Activated naive CD4-positive, alpha-beta T cell treated with anti-CD3 and anti-CD28 coated beads, Interleukin-2, amount 10 ng/mL, durations not matched to agents 7 days and 5 days (primary cell): Measurements from ENCODE around the gene SRPK2.
"Not testable (repeated sequence)": the region's sequence is repeated elsewhere in the genome, so short reads cannot be mapped to it uniquely, and the experiment has no call there.

Source experiments
- CTCF ChIA-PET: fragments of 350-600 bp; sonication (Branson Sonifier 250); formaldehyde crosslinking; loops from one replicate; lab custom pipeline; 2021; ENCODE audit warnings: antibody characterized with exemption; lab: Charles Lee
- DNase-seq: peaks from one replicate; pipeline ENCODE4 v3.0.0-alpha.2; 2020
- H3K27ac Mint-ChIP-seq: one replicate; pipeline ENCODE4 v1.8.0; 2021; ENCODE audit warnings: mild to moderate bottlenecking, moderate library complexity, mixed read lengths
- H3K27me3 Mint-ChIP-seq: one replicate; pipeline ENCODE4 v1.8.0; 2021; ENCODE audit warnings: mild to moderate bottlenecking, mixed read lengths
- H3K36me3 Mint-ChIP-seq: one replicate; pipeline ENCODE4 v1.8.0; 2021; ENCODE audit warnings: mixed read lengths
- H3K4me1 Mint-ChIP-seq: one replicate; pipeline ENCODE4 v1.8.0; 2021; ENCODE audit warnings: mixed read lengths
- H3K4me3 Mint-ChIP-seq: one replicate; pipeline ENCODE4 v1.8.0; 2021; ENCODE audit warnings: mild to moderate bottlenecking, moderate library complexity, mixed read lengths
- H3K9me3 Mint-ChIP-seq: one replicate; pipeline ENCODE4 v1.8.0; 2021; ENCODE audit warnings: mixed read lengths

SRPK2 gene

DNA sequence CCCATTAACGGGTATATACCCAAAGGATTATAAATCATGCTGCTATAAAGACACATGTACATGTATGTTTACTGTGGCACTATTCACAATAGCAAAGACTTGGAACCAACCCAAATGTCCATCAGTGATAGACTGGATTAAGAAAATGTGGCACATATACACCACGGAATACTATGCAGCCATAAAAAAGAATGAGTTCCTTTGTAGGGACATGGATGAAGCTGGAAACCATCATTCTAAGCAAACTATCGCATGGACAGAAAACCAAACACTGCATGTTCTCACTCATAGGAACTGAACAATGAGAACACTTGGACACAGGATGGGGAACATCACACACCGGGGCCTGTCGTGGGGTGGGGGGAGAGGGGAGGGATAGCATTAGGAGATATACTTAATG is 26.0 kb downstream of the SRPK2 start:
- H3K27me3 Mint-ChIP-seq, H3K4me1 Mint-ChIP-seq, CTCF ChIA-PET, H3K4me3 Mint-ChIP-seq, DNase-seq, H3K27ac Mint-ChIP-seq: not testable (repeated sequence)
- Mint-ChIP-seq H3K9me3 (peaks cover 21% of the 10 kb centered on the region), H3K36me3 (peaks cover 31% of the 10 kb centered on the region)

- Mint-ChIP-seq H3K36me3 (peaks cover 31% of the 10 kb centered on the region), H3K9me3 (peaks cover 21% of the 10 kb centered on the region)
- CTCF ChIA-PET, result interaction anchor here (0.7 kb wide), 1 partner anchor 47 kb away, joined by 3 read pairs; no protein-coding TSS in a partner anchor
- H3K4me1 Mint-ChIP-seq, DNase-seq, H3K27ac Mint-ChIP-seq, H3K27me3 Mint-ChIP-seq, H3K4me3 Mint-ChIP-seq: not testable (repeated sequence)
These were observed 26.7 kb downstream of the SRPK2 start for GRCh38 chr7:105361995-105362394.

- H3K4me3 Mint-ChIP-seq, DNase-seq, H3K27ac Mint-ChIP-seq, H3K27me3 Mint-ChIP-seq, CTCF ChIA-PET: not testable (repeated sequence)
- Mint-ChIP-seq H3K9me3 (peaks cover 21% of the 10 kb centered on the region), H3K36me3 (peaks cover 27% of the 10 kb centered on the region), H3K4me1 (peaks cover 13% of the 10 kb centered on the region)
These were observed 28.6 kb downstream of the SRPK2 start for GRCh38 chr7:105360149-105360548.

DNA sequence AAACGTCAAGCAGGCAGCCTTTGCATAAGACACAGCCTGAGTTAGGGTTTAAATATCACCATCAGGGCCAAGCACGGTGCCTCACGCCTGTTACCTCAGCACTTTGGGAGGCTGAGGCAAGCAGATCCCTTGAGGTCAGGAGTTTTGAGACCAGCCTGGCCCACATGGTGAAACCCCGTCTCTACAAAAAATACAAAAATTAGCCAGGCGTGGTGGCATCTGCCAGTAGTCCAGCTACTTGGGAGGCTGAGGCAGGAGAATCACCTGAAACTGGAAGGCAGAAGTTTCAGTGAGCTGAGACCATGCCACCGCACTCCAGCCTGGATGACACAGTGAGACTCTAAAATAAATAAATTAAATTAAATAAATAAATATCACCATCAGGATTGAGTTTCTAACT is 33.0 kb downstream of the SRPK2 start:
- Mint-ChIP-seq H3K9me3 (peaks cover 5% of the 10 kb centered on the region), H3K4me3 (no peak overlapping the region), H3K36me3 (peaks cover 12% of the 10 kb centered on the region), H3K27me3 (no peaks in the 10 kb centered on the region), H3K27ac (no peak overlapping the region), H3K4me1 (peaks cover 43% of the 10 kb centered on the region)
- CTCF ChIA-PET, result no interaction called here
- DNase-seq, result no peak

- peaks cover 12% of the 10 kb centered on the region for H3K36me3 Mint-ChIP-seq
- H3K27me3 Mint-ChIP-seq, result no peaks in the 10 kb centered on the region
- H3K4me1 Mint-ChIP-seq, result peaks cover 48% of the 10 kb centered on the region
- H3K27ac Mint-ChIP-seq, result peak overlapping the region; percentile 24
- CTCF ChIA-PET, result no interaction called here
- no peak for DNase-seq
- no peak overlapping the region for H3K4me3 Mint-ChIP-seq
- peaks cover 1% of the 10 kb centered on the region for H3K9me3 Mint-ChIP-seq
These were observed 34.3 kb downstream of the SRPK2 start for GRCh38 chr7:105354383-105354782.

DNA sequence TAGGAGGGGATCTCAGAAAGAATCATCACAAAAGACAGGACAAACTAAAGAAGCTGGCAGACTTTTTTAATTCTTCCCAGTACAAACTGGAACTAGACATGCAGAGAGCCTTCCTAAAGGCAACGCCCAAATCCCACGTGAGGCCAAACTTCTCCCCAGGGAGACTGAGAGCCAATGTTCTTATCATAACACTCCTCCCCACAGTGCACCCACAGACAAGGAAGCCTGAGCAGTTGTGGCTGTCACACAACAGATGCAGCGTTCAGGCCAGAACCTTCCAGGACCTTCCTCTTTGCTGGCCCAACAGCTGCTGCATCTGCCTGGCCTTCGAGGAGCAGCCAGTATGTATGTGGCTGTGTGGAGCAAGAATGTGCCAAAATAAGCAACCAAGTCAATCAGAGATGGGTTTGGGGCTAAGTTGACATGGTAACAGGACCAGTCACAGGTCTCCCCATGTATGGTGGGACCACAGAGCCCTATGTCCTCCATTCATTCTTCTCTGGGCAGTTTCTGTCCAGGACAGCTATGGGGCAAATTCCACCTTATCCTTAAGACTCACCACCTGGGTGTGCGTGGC is 34.9 kb downstream of the SRPK2 start:
- Mint-ChIP-seq H3K4me3 (no peak overlapping the region), H3K27ac (peak overlapping the region; percentile 97)
- CTCF ChIA-PET, result no interaction called here

GRCh38 chr7:105352901-105353668 is 35.6 kb downstream of the SRPK2 start:
- Mint-ChIP-seq H3K27ac (peak overlapping the region; percentile 97), H3K4me1 (peaks cover 50% of the 10 kb centered on the region), H3K4me3 (no peak overlapping the region), H3K36me3 (peaks cover 11% of the 10 kb centered on the region), H3K9me3 (no peaks in the 10 kb centered on the region), H3K27me3 (no peaks in the 10 kb centered on the region)
- no peak for DNase-seq
- CTCF ChIA-PET, result interaction anchor here (0.9 to 1.8 kb wide), 2 partner anchors 16 to 77 kb away, joined by 3 to 5 read pairs; no protein-coding TSS in a partner anchor

More for the DNA sequence above, 34.9 kb downstream of the SRPK2 start:
- DNase-seq, result no peak
- Mint-ChIP-seq H3K9me3 (peaks cover 1% of the 10 kb centered on the region), H3K36me3 (peaks cover 12% of the 10 kb centered on the region), H3K4me1 (peaks cover 48% of the 10 kb centered on the region), H3K27me3 (no peaks in the 10 kb centered on the region)

DNA sequence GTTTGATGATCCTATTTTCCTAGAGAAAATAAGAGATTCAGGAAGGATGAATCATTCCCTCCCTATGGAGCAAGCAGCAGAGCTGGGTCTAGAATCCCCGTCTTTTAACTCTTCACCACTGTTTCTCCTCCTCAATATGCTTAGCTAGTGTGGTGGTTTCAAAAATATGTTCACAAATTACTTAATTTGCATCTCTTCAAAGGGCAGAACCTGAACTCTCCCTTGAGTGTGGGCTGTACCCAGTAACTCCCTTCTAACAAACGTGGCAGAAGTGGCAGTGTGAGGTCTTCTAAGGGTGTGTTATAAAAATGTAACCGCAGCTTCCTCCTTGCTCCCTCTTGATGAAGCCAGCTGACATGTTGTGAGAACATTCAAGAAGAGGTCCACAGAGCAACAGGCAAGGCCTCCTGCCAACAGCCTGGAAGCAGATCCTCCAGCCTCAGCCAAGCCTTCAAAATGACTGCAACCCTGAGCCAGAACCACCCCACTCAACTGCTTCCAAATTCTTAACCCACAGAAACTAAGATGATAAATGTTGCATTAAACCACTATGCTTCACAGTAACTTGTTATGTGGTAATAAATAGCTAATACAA is 36.6 kb downstream of the SRPK2 start:
- peak overlapping the region; percentile 97 for H3K27ac Mint-ChIP-seq

DNA sequence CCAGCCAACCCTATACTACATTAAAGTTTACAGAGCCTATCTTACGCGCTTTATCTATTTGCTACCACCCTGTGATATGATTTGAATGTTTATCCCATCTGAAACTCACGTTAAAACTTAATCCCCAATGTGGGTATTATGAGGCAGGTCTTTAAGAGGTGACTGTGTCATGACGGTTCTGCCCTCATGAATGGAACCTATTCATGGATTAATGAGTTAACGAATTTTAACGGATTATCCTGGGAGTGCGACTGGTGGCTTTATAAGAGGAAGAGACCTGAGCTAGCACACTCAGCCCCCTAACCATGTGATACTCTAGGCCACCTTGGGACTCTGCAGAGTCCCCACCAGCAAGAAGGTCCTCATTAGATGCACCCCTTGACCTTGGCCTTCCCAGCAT is 37.8 kb downstream of the SRPK2 start:
- Mint-ChIP-seq H3K4me3 (no peak overlapping the region), H3K9me3 (no peaks in the 10 kb centered on the region), H3K27ac (peak overlapping the region; percentile 77), H3K36me3 (peaks cover 11% of the 10 kb centered on the region), H3K4me1 (peaks cover 65% of the 10 kb centered on the region), H3K27me3 (no peaks in the 10 kb centered on the region)
- no peak for DNase-seq
- CTCF ChIA-PET, result no interaction called here

More for the DNA sequence above, 36.6 kb downstream of the SRPK2 start:
- CTCF ChIA-PET, result interaction anchor here (0.9 to 1.8 kb wide), 3 partner anchors 12 to 78 kb away, joined by 3 to 6 read pairs (median 5); no protein-coding TSS in a partner anchor
- DNase-seq, result peak; percentile 74
- Mint-ChIP-seq H3K4me3 (peak overlapping the region; percentile 51), H3K27me3 (no peaks in the 10 kb centered on the region), H3K9me3 (no peaks in the 10 kb centered on the region), H3K4me1 (peaks cover 55% of the 10 kb centered on the region), H3K36me3 (peaks cover 11% of the 10 kb centered on the region)

DNA sequence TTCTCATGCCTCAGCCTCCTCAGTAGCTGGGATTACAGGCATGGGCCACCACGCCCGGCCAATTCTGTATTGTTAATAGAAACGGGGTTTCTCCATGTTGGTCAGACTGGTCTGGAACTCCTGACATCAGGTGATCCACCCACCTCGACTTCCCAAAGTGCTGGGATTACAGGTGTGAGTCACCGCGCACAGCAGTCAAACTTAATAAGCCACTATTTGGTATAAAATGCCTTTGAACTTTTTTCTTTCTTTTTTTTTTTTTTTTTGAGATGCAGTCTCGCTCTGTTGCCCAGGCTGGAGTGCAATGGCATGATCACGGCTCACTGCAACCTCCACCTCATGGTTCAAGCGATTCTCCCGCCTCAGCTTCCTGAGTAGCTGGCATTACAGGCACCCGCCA is 40.5 kb downstream of the SRPK2 start:
- H3K36me3 Mint-ChIP-seq, H3K9me3 Mint-ChIP-seq, H3K27ac Mint-ChIP-seq, H3K4me3 Mint-ChIP-seq, H3K27me3 Mint-ChIP-seq, DNase-seq, CTCF ChIA-PET: not testable (repeated sequence)
- H3K4me1 Mint-ChIP-seq, result peaks cover 61% of the 10 kb centered on the region

DNA sequence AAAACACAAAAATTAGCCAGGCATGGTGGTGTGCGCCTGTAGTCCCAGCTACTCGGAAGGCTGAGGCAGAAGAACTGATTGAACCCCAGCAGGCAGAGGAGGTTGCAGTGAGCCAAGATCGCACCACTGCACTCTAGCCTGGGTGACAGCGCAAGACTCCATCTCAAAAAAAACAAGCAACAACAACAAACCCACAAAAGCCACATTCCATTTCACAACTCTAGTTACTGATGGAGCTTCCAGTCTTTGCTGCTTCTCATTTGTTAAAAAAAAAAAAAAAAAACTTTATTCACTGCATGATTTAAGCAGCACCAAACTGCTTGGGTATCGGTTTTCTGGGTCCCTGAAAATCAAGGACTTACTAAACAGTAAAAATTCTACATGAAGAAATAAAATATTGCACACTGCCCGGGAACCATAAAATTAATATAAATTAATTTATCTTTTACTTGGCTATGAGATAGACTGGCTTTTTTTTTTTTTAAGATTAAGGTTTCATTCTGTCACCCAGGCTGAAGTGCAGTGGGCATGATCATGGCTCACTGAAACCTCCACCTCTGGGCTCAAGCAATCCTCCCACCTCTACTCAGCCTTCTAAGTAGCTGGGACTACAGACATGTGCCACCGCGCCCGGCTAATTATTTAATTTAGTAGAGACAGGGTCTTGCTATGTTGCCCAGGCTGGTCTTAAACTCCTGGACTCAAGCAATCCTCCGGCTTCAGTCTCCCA is 42.0 kb downstream of the SRPK2 start:
- CTCF ChIA-PET, result no interaction called here
- Mint-ChIP-seq H3K27me3 (no peaks in the 10 kb centered on the region), H3K4me1 (peaks cover 55% of the 10 kb centered on the region), H3K27ac (peak overlapping the region; percentile 73), H3K9me3 (no peaks in the 10 kb centered on the region), H3K36me3 (no peaks in the 10 kb centered on the region), H3K4me3 (no peak overlapping the region)
- DNase-seq, result peak; percentile 42

GRCh38 chr7:105346138-105346537 is 42.6 kb downstream of the SRPK2 start:
- H3K4me1 Mint-ChIP-seq, result peaks cover 55% of the 10 kb centered on the region
- H3K27me3 Mint-ChIP-seq, result no peaks in the 10 kb centered on the region
- no peak overlapping the region for H3K4me3 Mint-ChIP-seq
- H3K36me3 Mint-ChIP-seq, result no peaks in the 10 kb centered on the region
- CTCF ChIA-PET, result no interaction called here
- DNase-seq, result no peak
- H3K9me3 Mint-ChIP-seq, result no peaks in the 10 kb centered on the region
- H3K27ac Mint-ChIP-seq, result peak overlapping the region; percentile 73

DNA sequence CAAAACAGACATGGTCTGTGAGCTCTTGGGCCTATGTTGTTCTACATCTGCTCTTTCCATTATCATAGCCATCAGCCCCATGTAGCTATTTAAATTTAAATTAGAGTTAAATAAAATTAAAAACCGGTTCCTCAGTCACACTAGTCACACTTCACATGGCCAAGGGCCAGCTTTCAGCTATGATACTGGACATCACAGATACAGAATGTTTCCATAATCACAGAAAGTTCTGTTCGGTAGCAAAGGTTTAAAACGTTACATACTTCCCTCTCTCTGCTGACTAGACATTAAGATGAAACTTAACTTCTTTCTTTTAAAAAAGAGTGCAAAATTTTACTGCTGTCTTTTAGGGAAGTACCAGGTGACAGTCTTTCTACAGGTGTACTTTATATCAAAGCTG is 43.0 kb downstream of the SRPK2 start:
- DNase-seq, result no peak
- Mint-ChIP-seq H3K27me3 (no peaks in the 10 kb centered on the region), H3K27ac (peak overlapping the region; percentile 19), H3K4me3 (no peak overlapping the region), H3K9me3 (no peaks in the 10 kb centered on the region), H3K36me3 (no peaks in the 10 kb centered on the region), H3K4me1 (peaks cover 54% of the 10 kb centered on the region)
- CTCF ChIA-PET, result no interaction called here

- no peak for DNase-seq
- no peak overlapping the region for H3K4me3 Mint-ChIP-seq
- H3K36me3 Mint-ChIP-seq, result no peaks in the 10 kb centered on the region
- CTCF ChIA-PET, result no interaction called here
- H3K9me3 Mint-ChIP-seq, result no peaks in the 10 kb centered on the region
- peak overlapping the region; percentile 42 for H3K27ac Mint-ChIP-seq
- H3K27me3 Mint-ChIP-seq, result no peaks in the 10 kb centered on the region
- peaks cover 55% of the 10 kb centered on the region for H3K4me1 Mint-ChIP-seq
These were observed 43.7 kb downstream of the SRPK2 start for GRCh38 chr7:105345003-105345402.
